Body of pancreas (tissue), 4 donors: Measurements from ENCODE around the gene TVP23A.

Source experiments
- CTCF ChIP-seq, 7 experiments: fragments of 450-650 bp in 4 of 7; fragments of 200-600 bp in 3 of 7; sonication (generic) in 3 of 7; IDR thresholded peaks; one replicate each; pipeline ENCODE4 v1.5.1; 2016 to 2019; ENCODE audit warnings: antibody characterized with exemption in 7 of 7
- POLR2A ChIP-seq, 3 donors: fragments of 450-650 bp; IDR thresholded peaks; one replicate each; pipeline ENCODE4 v1.6.1; 2016; ENCODE audit warnings: antibody characterized with exemption in 3 of 3, mild to moderate bottlenecking in 2 of 3

- TF ChIP-seq CTCF (IDR thresholded peaks at IDR 0.05) (no peak), POLR2A (IDR thresholded peaks at IDR 0.05) (no peak)
These were observed at the start of gene TVP23A for GRCh38 chr16:10817963-10818941.
